Measurements from ENCODE around the gene GALNS. TPM values are rescaled to one million over a fixed set of nuclear protein-coding genes. Genes with fewer than 3 reads are reported as not detected.

GALNS gene
- total and polyA plus RNA-seq, 4 donors, result 6.8 to 20.6 (median 10.8) TPM

DNA sequence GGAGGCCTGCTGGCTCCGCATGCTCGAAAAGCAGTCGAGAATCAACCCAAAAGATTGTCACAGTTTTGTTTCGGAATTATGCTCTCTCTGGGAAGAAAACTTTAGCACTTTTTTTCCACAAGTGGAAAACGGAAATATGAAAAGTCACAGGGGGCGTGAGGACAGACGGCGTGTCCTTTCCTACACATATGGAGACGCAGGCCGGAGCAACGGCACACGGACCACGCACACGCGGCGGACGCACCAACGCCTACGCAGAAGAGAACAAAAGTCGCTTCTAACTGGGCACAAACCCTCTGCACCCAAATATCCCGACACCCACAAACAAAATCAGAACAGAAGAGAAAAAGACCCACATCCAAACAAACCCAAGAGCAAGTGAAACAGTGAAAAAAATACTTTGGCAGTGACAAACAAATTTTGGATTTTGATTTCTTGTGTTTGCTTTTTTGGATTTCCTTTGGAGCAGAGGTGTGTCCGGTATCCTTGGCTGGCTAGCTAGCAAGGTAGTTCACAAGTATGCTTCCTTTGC, 19.0 kb upstream of the GALNS start:
- H3K36me3 ChIP-seq (ENCODE audit: control insufficient read depth in 4 of 4, insufficient read depth in 3 of 4, low read depth in 1 of 4, low read length in 3 of 4), result peaks cover 0 to 10% (median 2%) of the 10 kb centered on the region in 4 donors
- peaks cover 7 to 19% (median 14%) of the 10 kb centered on the region in 4 donors for H3K4me1 ChIP-seq (ENCODE audit: control insufficient read depth in 4 of 4, insufficient read depth in 4 of 4, low read length in 3 of 4)
- H3K27me3 ChIP-seq (ENCODE audit: control insufficient read depth in 4 of 4, insufficient read depth in 4 of 4, low read length in 3 of 4), result no peaks in the 10 kb centered on the region
- no peak overlapping the region for H3K4me3 ChIP-seq (ENCODE audit: low read depth in 1 of 3, low read length in 3 of 3)
- no peak overlapping the region for H3K9ac ChIP-seq (ENCODE audit: low read depth in 1 of 2, low read length in 2 of 2)
- WGBS, result 96% methylated on average over 22 of the region's 22 CpGs
- no peaks in the 10 kb centered on the region for H3K9me3 ChIP-seq (ENCODE audit: control insufficient read depth in 4 of 4, low read length in 3 of 4)
- no peak for DNase-seq (ENCODE audit: low spot score)
- no peak overlapping the region for H3K27ac ChIP-seq (ENCODE audit: low read depth in 1 of 2, low read length in 2 of 2)
- TF ChIP-seq SP1 (IDR thresholded peaks at IDR 0.05), result no peak
- no peak for TF ChIP-seq HNF4A (conservative IDR thresholded peaks at IDR 0.05)
- TF ChIP-seq, protein P1, sequence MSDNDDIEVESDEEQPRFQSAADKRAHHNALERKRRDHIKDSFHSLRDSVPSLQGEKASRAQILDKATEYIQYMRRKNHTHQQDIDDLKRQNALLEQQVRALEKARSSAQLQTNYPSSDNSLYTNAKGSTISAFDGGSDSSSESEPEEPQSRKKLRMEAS (IDR thresholded peaks at IDR 0.05), result no peak
- no peak for TF ChIP-seq TAF1 (conservative IDR thresholded peaks at IDR 0.05)
- TF ChIP-seq FOXA1 (IDR thresholded peaks at IDR 0.05), result no peak
- no peak for TF ChIP-seq EGR1 (IDR thresholded peaks at IDR 0.05; ENCODE audit: low read depth in 2 of 2)
- no peak for TF ChIP-seq NR2F2 (IDR thresholded peaks at IDR 0.05)
- no peak for TF ChIP-seq RAD21 (IDR thresholded peaks at IDR 0.05)
- TF ChIP-seq YY1 (IDR thresholded peaks at IDR 0.05), result no peak
- TF ChIP-seq, protein P2, sequence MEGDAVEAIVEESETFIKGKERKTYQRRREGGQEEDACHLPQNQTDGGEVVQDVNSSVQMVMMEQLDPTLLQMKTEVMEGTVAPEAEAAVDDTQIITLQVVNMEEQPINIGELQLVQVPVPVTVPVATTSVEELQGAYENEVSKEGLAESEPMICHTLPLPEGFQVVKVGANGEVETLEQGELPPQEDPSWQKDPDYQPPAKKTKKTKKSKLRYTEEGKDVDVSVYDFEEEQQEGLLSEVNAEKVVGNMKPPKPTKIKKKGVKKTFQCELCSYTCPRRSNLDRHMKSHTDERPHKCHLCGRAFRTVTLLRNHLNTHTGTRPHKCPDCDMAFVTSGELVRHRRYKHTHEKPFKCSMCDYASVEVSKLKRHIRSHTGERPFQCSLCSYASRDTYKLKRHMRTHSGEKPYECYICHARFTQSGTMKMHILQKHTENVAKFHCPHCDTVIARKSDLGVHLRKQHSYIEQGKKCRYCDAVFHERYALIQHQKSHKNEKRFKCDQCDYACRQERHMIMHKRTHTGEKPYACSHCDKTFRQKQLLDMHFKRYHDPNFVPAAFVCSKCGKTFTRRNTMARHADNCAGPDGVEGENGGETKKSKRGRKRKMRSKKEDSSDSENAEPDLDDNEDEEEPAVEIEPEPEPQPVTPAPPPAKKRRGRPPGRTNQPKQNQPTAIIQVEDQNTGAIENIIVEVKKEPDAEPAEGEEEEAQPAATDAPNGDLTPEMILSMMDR (IDR thresholded peaks at IDR 0.05; ENCODE audit: low read depth, low read length, missing input control), result no peak
- TF ChIP-seq HNF4G (IDR thresholded peaks at IDR 0.05), result no peak
- TF ChIP-seq, protein P3, sequence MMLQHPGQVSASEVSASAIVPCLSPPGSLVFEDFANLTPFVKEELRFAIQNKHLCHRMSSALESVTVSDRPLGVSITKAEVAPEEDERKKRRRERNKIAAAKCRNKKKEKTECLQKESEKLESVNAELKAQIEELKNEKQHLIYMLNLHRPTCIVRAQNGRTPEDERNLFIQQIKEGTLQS (IDR thresholded peaks at IDR 0.05), result no peak

DNA sequence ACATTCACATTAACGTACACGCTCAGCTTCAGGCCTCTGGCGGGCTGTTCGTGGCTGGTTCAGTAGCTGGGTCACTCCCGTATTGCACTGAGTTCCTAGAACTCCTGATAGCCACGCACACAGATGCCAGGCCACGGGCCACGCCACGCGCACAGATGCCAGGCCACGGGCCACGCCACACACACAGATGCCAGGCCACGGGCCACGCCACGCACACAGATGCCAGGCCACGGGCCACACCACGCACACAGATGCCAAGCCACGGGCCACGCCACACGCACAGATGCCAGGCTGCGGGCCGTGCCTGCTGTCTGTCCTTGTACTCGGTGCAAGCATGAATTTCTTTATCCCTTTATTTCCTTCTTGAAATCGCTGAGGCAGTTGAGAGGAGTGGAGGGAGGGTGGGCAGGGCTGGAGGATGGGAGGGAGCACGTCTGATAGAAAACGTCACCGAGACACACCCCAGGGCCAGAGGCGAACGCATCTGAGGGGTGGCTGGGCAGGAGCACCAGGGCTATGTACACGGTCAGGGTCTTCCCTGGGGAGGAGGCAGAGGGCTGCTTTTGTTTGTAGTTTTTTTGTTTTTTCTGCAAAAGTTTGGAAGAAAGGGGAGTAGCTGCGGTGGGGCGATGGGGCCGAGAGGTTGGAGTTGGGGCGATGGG, 18.3 kb upstream of the GALNS start:
- Histone ChIP-seq H3K4me3 (ENCODE audit: low read depth in 1 of 3, low read length in 3 of 3) (no peak overlapping the region), H3K9ac (ENCODE audit: low read depth in 1 of 2, low read length in 2 of 2) (no peak overlapping the region), H3K4me1 (ENCODE audit: control insufficient read depth in 4 of 4, insufficient read depth in 4 of 4, low read length in 3 of 4) (peaks cover 4 to 13% (median 10%) of the 10 kb centered on the region in 4 donors), H3K27me3 (ENCODE audit: control insufficient read depth in 4 of 4, insufficient read depth in 4 of 4, low read length in 3 of 4) (no peaks in the 10 kb centered on the region), H3K27ac (ENCODE audit: low read depth in 1 of 2, low read length in 2 of 2) (no peak overlapping the region), H3K36me3 (ENCODE audit: control insufficient read depth in 4 of 4, insufficient read depth in 3 of 4, low read depth in 1 of 4, low read length in 3 of 4) (peaks cover 0 to 10% (median 2%) of the 10 kb centered on the region in 4 donors), H3K9me3 (ENCODE audit: control insufficient read depth in 4 of 4, low read length in 3 of 4) (no peaks in the 10 kb centered on the region)
- WGBS, result 95% methylated on average over 34 of the region's 34 CpGs
- TF ChIP-seq TAF1 (conservative IDR thresholded peaks at IDR 0.05) (no peak), RAD21 (IDR thresholded peaks at IDR 0.05) (no peak)
- TF ChIP-seq, protein P2 (IDR thresholded peaks at IDR 0.05; ENCODE audit: low read depth, low read length, missing input control), result no peak
- TF ChIP-seq, protein P3 (IDR thresholded peaks at IDR 0.05), result no peak
- TF ChIP-seq, protein P1 (IDR thresholded peaks at IDR 0.05), result no peak
- DNase-seq (ENCODE audit: low spot score), result no peak
